GM18951 (cell line): ENCODE data around the gene NDUFAF4.
A peak's percentile ranks its signal among the peaks of the same experiment; 100 is the strongest.

Source experiments
- POLR2A ChIP-seq: IDR thresholded peaks from 4 replicates; pipeline ENCODE4 v1.6.1; 2011; ENCODE audit warnings: mild to moderate bottlenecking; ENCODE audit not compliant: insufficient read length, insufficient read depth; ENCODE audit errors: extremely low read depth
- in situ Hi-C: fragments of 300-500 bp; cut with MboI; formaldehyde crosslinking; loops from one replicate; pipeline ENCODE4 v1.12.0; 2022; ENCODE audit warnings: low sequenced_read_pairs, mixed read lengths, inconsistent platforms; ENCODE audit not compliant: unreplicated experiment

NDUFAF4 gene

DNA sequence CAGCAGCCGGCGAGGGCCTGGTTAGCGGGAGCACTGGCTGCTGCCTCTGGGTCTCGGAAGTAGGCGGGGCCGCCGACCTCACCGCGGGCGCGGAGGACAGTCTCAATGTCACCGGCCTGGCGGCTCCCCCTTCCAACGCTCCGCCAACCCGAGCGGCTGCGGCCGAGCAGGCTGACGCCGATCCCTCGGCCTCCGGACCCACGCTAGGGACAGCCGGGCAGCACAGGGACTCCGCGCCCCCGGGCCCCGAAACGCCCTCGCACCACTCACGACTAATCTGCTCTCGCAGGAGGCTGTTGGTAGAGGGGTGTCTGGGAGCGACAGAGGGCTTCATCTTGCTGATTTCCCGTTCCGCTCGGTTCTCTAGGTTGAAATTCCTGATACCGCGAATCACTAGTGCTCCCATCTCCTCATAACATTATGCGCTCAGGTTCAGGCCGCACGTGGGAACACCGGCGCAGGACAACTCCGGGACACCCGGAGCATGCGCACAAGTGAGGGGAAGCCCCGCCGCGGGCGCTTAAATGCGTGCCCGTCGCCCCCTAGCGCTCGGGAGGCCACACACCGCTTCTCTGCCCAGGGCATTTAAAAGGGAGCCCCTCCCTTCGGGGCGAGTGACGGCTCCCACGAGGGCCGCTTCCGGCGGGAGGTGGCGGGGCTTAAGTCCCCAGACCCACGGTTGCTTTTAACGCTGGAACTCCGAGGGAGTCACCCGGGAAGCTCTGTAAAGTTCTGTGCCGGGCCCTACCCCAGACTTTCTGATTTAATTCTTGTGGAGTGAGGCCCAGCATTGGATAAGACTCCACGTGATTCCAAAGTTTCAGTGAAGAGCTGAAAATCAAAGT is at the start of gene NDUFAF4:
TSS of gene NDUFAF4 (minus strand) at position 496 of the 845 bp plus-strand sequence. CDS start at position 406, 90 bp downstream.
- TF ChIP-seq POLR2A = peak; percentile 80
- in situ Hi-C loops = no loop called here

GRCh38 chr6:96947055-96947454 is 49.4 kb upstream of the NDUFAF4 start:
- TF ChIP-seq POLR2A = no peak
- in situ Hi-C loops = no loop called here

DNA sequence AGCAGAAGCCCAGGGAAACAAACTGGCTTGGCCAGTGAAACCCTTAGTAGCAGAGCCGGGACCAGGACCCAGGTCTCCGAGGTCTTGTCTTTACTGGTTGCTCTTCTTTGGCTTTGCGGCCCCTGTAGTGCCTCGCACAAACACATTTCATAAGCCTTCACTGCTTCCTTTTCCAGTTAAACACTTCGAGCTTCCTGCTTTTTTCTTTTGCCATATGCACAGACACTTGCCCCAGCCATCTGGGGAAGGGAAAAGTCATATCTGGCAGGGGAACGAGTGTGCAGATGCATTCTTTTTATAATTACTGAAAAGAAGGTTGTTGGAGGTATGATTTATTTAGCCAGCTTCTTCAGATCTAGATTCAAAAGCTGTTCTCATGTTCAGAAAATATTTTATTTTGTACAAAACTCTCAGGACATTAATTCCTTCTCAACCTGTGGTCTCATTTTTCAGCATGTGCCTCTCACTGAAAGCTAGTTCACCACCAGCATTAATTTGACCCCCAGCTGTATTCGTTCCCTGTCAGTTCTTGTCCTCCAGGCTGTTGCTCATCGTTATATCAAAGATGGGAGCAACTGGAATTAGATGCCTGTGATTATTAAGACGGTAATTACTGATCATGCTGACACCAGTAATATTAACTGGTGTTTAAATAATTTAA is 46.0 kb upstream of the NDUFAF4 start:
- in situ Hi-C loops = no loop called here
- no peak for TF ChIP-seq POLR2A

DNA sequence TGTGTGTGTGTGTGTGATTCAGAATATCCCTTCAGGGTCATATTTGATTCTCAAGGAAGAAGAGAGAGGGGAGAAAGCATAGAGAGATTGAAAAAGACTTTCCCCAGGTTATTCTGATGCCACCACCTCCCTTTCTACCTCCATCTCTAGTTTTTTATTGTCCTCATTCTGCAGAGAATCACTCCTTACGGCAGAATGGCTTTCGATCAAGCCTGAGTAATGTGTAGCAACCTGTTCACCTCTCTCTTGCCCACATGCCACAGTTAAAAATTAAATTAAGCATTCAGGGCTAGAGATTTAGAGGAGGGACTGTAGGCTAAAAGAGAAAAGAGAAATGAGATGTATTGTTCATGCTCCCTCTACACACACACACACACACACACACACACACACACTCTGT is 45.0 kb upstream of the NDUFAF4 start:
- no peak for TF ChIP-seq POLR2A
- in situ Hi-C loops = no loop called here

DNA sequence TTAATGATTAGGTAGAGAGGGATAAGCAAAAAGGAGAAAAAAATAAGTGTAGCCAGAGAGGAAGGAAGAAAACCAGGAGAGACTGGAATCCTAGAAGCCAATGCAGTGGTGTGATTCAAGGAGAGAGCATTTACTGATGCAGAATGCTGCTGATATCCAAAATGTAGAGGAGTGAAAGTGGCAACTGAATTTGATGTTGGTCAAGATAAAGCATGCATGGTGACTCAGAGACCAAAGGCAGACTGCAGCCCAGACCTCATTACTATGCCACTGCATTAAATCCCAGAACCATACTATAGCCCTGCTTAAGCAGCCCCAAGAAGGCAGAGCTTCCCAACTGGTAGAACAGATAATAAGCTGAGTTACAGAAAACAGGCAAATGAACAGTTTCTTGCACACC is 42.6 kb upstream of the NDUFAF4 start:
- no peak for TF ChIP-seq POLR2A
- in situ Hi-C loops = no loop called here

- in situ Hi-C loops = no loop called here
Measured at GRCh38 chr6:96939007-96939805, 41.5 kb upstream of the NDUFAF4 start.

GRCh38 chr6:96934087-96934486 is 36.4 kb upstream of the NDUFAF4 start:
- in situ Hi-C loops = no loop called here
- no peak for TF ChIP-seq POLR2A

More at GRCh38 chr6:96939007-96939805, 41.5 kb upstream of the NDUFAF4 start:
- TF ChIP-seq POLR2A = no peak

DNA sequence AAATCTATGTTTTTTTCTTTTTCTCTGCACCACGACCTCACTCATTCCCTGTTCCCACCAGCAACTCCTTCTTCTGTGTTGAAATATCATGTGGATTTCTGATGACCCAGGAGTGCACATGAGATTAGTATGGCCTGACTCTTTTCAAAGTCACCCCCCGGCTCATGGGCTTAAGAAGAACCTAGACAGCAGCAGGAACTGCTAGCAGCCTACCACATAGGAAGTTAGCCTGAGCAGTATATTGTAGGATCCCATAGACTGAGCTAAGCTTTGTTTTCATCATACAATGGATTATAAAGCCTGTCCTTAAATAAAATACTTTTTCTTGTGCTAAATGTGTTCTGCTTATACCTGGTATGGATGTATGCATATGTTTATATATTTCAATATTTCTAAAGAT is 33.5 kb upstream of the NDUFAF4 start:
- no peak for TF ChIP-seq POLR2A
- in situ Hi-C loops = no loop called here

DNA sequence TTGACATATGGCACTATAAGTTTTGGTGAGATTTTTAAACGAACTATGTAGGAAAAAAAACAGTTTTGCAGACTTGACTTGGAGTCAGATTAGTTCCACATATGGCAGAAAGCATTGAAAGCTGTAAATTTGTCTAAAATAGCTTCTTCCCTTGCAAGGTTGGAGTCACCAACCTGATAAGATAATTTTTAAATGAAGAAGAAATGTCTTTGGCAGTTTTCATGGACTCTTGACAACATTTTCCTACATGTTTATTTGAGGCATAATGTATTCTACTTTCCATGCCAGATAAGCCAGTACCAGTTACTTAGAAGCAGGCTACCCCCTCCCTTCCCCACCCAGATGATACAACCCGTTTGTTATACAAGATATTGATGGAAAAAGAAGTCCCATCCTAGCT is 32.0 kb upstream of the NDUFAF4 start:
- in situ Hi-C loops = loop anchor here (10.0 kb wide), 1 partner anchor 125 kb away; no protein-coding TSS in a partner anchor
- no peak for TF ChIP-seq POLR2A

GRCh38 chr6:96927660-96928059 is 30.0 kb upstream of the NDUFAF4 start:
- TF ChIP-seq POLR2A = no peak
- in situ Hi-C loops = loop anchor here (10.0 kb wide), 1 partner anchor 127 kb away; no protein-coding TSS in a partner anchor

GRCh38 chr6:96926425-96926824 is 28.7 kb upstream of the NDUFAF4 start:
- no peak for TF ChIP-seq POLR2A
- in situ Hi-C loops = loop anchor here (10.0 kb wide), 1 partner anchor 128 kb away; no protein-coding TSS in a partner anchor

- in situ Hi-C loops = loop anchor here (10.0 kb wide), 1 partner anchor 130 kb away; no protein-coding TSS in a partner anchor
- no peak for TF ChIP-seq POLR2A
Measured at GRCh38 chr6:96925290-96925687, 27.6 kb upstream of the NDUFAF4 start.
